Stromal cell of bone marrow (primary cell): ENCODE results near the gene TWF1.

ENCODE experiments used
- DNase-seq: peaks from one replicate; pipeline ENCODE4 v3.0.0-alpha.2; 2012; ENCODE audit warnings: low read depth

The TWF1 gene

GRCh38 chr12:43805860-43806736 lies at the start of gene TWF1:
TSS of gene TWF1 (minus strand) at chr12:43806317. CDS start at chr12:43806245, 72 bp downstream.
- DNase-seq, result peak; percentile 73

GRCh38 chr12:43852744-43853143 lies 46.6 kb upstream of the TWF1 start:
- no peak for DNase-seq

DNA sequence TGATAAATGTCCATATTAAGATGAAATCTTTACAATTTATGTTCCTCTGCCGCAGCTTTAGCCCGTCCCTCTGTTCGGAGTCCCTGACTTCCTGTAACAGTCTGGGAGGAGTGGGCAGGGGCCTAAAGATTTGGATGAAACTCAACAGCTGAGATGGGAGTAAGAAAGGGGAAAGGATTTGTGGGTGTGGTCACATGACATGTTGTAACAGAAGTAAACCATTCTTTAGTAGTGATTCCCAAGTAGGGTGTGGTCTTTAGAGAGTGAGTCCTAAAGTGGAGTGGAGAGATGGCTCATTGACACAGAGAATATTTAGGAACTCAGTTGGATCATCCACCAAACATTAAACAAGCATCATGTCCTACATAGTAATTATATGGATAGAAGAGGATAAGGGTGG lies 42.7 kb upstream of the TWF1 start:
- DNase-seq, result no peak

DNA sequence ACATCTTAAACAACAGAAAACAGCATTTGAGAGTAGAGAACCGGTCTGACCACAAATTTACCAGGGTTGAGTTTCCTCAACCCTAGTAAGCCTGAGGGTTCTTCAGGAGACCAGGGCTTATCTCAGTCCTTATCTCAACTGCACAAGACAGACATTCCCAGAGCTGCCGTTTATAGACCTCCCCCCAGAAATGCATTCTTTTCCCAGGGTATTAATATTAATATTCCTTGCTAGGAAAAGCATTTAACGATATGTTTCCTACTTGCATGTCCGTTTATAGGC lies 42.0 kb upstream of the TWF1 start:
- no peak for DNase-seq

DNA sequence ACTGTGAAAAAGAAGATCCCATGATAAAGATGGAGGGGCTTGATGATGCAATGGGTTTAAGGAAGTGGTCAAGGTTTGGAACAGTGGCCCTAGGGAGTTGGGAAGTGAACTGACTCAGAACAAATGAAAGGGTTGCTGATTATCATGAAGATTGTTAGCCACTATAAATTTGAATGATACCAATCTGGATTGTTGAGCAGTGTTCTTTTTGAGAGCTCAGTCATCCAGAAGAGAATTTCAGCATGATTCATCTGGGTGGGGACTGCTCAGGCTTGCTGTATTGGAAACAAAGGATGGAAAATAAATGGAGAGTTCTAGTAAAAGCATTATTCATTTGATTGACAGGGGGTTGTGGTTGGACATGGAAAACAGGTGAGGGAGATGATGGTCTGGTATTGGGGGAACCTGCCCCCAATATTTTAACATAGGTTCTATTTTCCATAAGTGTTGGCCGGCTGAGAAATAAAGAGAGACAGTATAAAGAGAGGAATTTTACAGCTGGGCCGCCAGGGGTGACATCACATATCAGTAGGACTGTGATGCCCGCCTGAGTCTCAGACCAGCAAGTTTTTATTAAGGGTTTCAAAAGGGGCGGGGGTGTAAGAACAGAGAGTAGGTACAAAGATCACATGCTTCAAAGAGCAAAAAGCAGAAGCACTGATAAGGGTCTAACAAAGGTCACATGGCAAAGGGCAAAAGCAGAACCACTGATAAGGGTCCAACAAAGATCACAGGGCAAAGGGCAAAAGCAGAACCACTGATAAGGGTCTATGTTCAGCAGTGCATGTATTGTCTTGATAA lies 41.5 kb upstream of the TWF1 start:
- peak; percentile 52 for DNase-seq

DNA sequence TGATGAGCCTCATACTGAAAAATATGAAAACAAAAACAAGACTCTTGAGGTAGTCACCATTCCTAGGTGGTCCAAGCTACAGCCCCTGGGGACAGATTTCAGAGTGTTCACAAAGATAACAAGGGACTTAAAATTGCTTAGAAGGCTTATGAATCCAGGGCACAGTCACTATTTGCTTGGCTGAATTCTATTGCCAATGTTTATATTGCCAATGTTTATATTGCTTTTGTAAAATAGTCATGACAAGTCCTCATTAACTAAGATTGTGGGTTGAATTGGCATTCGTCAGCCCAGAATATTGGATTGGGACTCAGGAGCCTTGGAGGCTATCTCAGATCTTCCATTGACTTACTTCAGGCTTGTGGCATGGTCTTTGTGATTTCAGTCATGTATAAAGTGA lies 36.1 kb upstream of the TWF1 start:
- DNase-seq, result no peak

DNA sequence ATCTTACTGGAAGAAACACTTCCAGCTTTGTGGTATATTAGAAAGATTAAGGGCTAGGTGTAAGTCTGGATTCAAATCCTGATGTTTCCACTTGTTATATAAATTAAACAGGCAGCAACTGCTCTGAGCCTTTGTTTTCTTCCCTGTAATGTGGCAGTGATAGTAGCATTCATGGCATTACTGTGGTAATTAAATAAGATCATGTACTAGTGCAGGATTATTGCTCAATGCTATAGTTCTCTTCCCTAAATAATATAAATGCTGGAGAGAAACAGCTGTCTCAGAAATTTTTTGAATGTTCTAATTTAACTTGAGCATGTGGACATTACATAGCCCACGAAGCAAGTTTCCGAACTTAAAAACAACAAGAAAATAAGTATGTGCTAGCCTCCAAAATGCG lies 35.1 kb upstream of the TWF1 start:
- DNase-seq, result no peak

- no peak for DNase-seq
These were observed 34.2 kb upstream of the TWF1 start for GRCh38 chr12:43840338-43840737.

DNA sequence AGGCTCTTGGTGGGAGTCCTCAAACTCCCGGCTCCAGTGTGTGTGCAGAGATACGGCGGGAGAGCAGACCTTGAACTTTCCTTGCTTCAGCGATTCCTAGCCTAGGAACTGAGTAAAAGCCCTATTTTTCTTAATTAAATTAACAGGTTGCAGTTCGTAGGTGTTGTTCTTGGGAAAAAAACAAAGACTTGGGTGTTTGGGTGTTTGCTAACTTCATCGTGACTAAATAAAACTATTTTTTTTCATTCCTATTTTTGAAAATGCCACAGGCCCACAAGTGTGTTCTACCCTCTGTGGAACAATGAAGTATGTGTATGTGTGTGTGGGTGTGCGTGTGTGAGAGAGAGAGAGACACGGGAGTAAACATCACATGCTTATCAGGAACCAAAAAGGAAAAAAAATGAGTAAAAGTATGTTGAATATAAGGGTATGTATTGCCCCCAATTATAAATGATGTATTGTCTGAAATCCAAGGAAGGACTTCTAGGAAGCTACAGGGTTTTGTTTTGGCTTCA lies 30.4 kb upstream of the TWF1 start:
- DNase-seq, result no peak

GRCh38 chr12:43835656-43836474 lies 29.7 kb upstream of the TWF1 start, which contains the start of gene TMEM117:
TSS of gene TMEM117 (plus strand) at chr12:43836081.
- DNase-seq, result no peak

- no peak for DNase-seq
These were observed 29.1 kb upstream of the TWF1 start for GRCh38 chr12:43835264-43835655.

DNA sequence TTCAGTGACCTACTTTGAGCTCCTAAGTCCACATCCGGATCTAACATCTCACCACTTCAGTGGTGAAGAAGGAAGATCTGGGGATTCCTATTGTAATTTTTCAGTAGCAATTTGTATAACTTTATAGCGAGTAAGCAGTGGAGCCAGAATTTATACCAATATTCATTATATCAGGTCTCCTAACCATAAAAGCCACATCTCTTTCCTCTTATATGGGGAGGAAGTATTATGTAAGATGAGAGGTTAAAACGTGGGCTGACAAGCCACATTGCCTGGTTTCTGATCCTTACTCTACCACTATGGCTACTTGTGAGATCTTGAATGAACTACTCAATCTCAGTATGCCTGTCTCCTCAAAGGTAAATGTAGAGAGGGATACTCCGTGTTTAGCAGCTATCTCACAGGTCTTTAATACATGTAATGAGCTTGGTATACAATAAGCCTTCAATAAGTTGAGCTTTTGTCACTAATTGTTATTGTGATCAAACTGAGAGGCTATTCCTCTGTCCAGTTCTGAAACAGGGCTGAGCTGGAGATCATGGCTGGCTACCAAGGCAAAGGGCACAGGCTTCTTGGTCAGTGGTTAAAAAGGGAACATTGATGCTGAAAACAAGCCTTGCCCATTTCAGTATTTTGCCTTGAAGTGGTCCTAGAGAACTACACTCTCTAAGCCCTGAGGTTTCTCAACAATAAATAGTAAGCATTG lies 26.5 kb upstream of the TWF1 start:
- DNase-seq, result no peak

GRCh38 chr12:43827093-43827492 lies 21.0 kb upstream of the TWF1 start:
- DNase-seq, result no peak

GRCh38 chr12:43826681-43827080 lies 20.6 kb upstream of the TWF1 start:
- no peak for DNase-seq

DNA sequence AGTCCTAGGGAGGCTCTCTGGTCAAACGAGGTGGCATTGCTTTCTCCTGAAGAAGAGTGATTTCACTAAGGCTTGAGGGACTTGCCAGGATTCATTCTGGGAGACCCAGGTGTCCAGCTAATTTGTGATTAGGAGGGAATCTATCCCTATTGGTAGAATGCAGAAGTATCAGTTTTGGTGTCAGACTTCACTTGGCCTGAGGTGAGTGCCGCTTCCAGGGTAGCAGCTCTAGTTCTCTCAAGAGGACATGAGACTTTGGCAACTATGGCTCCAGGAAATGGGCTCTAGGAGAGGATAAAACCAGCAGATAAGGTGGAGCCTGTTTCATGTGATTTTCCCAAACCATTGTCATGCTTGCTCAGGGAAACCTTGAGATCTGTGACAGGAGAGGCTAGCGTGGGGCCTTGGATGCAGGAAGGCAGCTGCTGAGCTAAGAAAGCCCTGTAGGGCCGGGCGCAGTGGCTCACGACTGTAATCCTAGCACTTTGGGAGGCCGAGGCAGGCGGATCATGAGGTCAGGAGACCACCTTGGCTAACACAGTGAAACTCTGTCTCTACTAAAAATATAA lies 18.2 kb upstream of the TWF1 start:
- DNase-seq, result no peak

DNA sequence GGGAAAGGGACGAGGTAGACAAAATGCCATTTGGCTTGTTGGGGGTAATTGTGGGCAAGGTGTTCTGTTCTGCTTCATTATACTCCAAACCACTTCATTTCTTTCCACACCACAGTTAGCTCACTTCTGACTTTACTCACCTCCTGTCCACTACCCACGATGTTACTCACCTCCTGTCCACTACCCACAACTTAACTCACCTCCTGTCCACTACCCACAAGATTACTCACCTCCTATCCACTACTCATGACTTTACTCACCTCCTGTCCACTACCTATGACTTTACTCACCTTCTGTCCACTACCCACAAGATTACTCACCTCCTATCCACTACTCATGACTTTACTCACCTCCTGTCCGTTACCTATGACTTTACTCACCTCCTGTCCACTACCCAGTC lies 10.1 kb upstream of the TWF1 start:
- no peak for DNase-seq

DNA sequence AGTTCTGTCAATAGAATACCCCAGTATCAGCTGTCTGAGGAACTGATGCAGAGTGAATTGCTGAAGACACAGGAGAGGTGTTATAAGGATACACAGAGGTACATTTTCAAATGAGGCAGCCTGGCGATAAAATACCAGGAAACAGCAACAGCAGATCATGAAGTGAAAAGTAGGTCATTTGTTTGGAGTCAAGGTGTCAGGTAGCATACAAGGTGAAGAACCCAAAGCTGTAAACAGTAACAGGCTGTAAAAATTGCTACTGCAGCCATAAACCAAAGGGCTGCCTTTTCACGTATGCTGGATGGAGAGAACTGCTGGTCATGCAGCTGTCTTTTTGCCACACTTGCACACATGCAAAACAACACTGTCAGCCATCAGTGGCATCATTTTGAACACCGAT lies 9.3 kb upstream of the TWF1 start:
- no peak for DNase-seq

- DNase-seq, result no peak
These were observed 6.8 kb upstream of the TWF1 start for GRCh38 chr12:43812926-43813325.

GRCh38 chr12:43812057-43812456 lies 5.9 kb upstream of the TWF1 start:
- DNase-seq, result no peak

GRCh38 chr12:43807386-43807785 lies 1.3 kb upstream of the TWF1 start:
- no peak for DNase-seq

GRCh38 chr12:43806737-43807072 lies 588 bp upstream of the TWF1 start:
- DNase-seq, result no peak
